HG02973 (cell line): ENCODE measurements around the gene ANKRD40.

Experiments used
- ATAC-seq: cut with Tn5 transposase; IDR thresholded peaks from one replicate; pipeline ENCODE4 v1.9.1; 2021; ENCODE audit warnings: moderate library complexity; ENCODE audit not compliant: unreplicated experiment

ANKRD40 gene

DNA sequence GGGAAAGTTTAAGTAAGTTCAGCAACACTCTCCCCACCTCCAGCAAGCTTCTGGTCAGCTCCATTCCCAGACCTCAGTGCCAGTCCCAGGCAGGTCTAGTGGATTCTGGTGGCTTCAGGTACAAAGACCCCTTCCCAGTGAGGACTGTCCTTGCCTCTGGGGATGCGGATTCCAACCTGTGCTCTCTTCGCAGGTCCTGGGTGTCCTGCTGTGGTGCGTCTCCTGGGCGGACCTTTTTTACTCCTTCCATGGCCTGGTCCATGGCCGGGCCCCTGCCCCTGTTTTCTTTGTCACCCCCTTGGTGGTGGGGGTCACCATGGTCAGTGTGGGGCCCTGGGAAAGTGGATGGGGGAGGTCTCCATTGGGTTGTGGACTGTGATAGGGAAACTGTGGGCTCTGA, 51.2 kb downstream of the ANKRD40 start:
- ATAC-seq = no peak

DNA sequence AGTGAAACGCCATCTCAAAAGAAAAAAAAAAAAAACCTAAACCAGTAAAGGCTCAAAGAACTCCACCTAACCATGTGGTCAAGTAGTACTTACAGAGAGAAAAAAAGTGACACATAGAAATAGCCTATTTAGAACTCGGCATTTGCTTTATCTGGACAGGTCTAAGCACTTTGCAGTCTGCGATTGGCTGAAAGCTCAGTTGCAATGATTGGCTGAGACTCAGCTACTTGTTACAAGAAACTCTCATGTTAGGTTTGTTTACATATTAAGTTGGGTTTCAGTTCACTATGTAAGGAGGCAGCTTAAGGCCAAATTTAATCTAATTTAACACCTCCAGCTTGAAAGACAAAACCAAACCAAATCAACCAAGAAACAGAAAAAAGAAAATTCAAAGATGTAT, 54.0 kb downstream of the ANKRD40 start:
- ATAC-seq = no peak

DNA sequence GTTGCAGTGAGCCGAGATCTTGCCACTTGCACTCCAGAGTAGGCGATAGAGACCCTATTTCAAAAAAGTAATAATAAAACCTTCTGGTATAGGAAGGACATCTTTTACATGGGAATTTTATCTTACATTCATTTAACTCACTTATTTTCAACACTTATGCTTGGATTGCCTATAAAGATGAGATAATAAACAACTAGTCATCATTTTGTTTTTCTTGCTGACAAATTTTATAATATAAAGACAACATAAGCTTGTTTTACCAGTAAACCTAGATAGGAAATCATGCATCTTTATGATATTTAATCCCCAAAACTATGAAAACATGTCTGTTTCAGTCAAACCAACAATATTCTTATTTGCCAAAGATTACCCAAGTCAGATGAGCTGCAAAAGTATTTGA, 56.1 kb downstream of the ANKRD40 start:
- ATAC-seq = no peak

DNA sequence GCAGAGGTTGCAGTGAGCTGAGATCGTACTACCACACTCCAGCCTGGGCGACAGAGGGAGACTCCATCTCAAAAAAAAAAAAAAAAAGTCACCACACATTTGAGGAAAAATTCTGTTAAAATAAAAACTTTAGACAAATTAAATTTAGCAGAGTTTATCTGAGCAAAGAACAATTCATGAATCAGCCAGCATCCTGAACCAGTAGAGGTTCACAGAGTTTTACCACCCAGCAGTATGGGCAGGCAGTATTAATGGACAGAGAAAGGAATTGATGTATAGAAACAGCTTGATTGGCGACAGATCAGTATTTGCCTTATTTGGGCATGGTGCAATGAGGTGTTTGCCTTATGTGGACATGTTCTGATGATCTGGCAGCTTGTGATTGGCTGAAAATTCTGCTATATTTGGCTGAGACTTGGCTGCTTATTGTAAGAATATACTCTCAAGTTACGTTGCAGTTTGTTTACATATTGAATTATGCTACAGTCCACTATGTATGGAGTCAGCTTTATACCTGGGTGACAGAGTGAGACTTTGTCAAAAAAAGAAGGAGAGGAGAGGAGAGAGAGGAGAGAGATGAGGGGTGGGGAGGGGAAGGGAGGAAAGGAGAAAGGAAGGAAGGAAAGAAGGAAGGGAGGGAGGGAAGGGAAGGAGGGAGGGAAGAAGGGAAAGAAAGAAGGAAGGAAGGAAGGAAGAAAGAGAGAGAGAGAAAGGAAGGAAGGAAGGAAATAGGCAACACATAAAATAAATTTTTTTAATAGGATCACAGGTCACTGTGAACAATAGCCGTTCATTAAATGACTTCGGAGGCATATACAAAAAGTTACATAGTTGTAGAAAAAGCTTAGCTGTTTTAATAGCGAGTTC, 58.4 kb downstream of the ANKRD40 start:
- no peak for ATAC-seq

DNA sequence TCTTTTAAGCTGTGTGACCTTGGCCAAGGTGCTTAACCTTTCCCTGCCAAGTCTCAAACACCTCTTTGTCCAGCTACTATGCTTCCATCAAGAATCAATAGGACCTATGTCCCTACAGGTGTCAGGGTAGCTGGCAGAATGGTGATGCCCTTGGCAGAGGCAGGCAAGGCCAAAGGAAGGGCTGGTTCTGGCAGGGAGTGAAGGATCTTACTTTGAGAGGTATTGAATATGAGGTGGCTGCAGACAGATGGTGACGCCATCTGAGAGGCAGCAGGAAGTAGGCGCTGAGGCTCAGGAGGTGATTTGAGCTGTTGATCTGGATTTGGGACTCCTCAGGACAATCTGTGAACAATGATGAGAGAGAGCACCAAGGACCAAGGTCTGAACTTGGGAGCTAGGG, 60.5 kb downstream of the ANKRD40 start:
- no peak for ATAC-seq

DNA sequence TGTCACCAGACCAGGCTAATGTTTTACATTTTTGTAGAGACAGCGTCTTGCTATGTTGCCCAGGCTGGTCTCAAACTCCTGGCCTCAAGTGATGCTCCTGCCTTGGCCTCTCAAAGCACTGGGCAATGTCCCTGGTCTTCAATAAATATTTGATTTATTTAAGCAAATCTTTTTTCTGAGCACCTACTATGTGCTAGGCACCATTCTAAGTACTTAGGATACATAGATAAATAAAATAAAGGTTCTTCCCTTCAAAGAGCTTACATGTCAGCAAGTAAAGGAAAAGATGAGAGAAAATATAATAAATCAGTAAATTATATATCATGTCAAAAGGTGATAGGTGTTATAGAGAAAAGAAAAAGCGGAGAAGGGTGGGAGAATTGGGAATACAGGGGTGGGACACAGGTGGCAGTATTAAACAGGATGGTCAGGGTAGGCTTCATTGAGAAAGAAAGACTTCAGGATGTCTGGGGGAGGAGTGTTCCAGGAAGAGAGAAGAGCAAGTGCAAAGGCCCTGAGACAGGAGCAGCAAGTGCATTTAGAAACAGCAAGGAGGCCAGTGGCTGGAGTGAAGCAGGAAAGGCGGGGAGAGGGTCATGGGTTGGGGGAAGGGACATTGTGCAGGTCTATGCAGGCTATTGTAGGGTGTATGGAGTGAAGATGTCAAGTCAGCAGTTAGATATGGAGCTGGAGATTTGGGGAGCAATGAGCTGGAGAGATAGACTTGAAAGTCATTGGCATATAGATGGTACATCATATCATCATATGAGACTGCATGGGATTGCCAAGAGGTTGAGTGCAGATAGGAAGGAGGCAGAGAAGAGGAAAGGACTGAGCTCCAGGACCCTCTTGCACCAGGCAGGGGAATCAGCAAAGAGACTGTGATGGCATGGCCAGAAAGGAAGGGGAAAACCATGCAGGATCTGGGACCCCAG, 61.7 kb downstream of the ANKRD40 start:
- no peak for ATAC-seq
